Endothelial cell of umbilical vein (primary cell): ENCODE results near the gene KIF25.

ENCODE experiments used
- CTCF ChIP-seq, 2 donors: IDR thresholded peaks; 1 replicate in 1 of 2; 2 replicates in 1 of 2; pipeline ENCODE4 v1.5.1; 2011; ENCODE audit warnings: low read length in 2 of 2, mild to moderate bottlenecking in 2 of 2, moderate library complexity in 2 of 2, control low read depth in 1 of 2, inconsistent platforms in 1 of 2, low read depth in 1 of 2; ENCODE audit not compliant: insufficient read depth in 1 of 2; ENCODE audit errors: extremely low read depth in 1 of 2
- EZH2 ChIP-seq: IDR thresholded peaks from 2 replicates; pipeline ENCODE4 v1.6.1; 2012; ENCODE audit warnings: borderline replicate concordance, low read depth, mild to moderate bottlenecking, moderate library complexity, low read length, inconsistent platforms; ENCODE audit not compliant: severe bottlenecking
- GATA2 ChIP-seq: IDR thresholded peaks from 2 replicates; pipeline ENCODE4 v1.7.0; 2011; ENCODE audit warnings: low read depth, mild to moderate bottlenecking, moderate library complexity, mixed read lengths, low read length; ENCODE audit not compliant: insufficient read length, insufficient read depth
- MAX ChIP-seq: IDR thresholded peaks from 2 replicates; pipeline ENCODE4 v1.6.1; 2011; ENCODE audit not compliant: insufficient read depth, insufficient read length
- MYC ChIP-seq: IDR thresholded peaks from one replicate; pipeline ENCODE4 v1.6.1; 2011; ENCODE audit warnings: mild to moderate bottlenecking, low read depth, low read length
- POLR2A ChIP-seq: IDR thresholded peaks from 2 replicates; pipeline ENCODE4 v1.6.1; 2012; ENCODE audit warnings: low read depth, mild to moderate bottlenecking, control low read depth, low read length
- POLR2AphosphoS5 ChIP-seq: IDR thresholded peaks from 2 replicates; pipeline ENCODE4 v1.6.1; 2012; ENCODE audit warnings: low read depth, mild to moderate bottlenecking, control low read depth, low read length, moderate library complexity; ENCODE audit not compliant: insufficient read depth

GRCh38 chr6:167997642-167998041 is at the start of gene KIF25:
- TF ChIP-seq MYC: no peak
- TF ChIP-seq EZH2: no peak
- no peak for TF ChIP-seq CTCF (IDR thresholded peaks at IDR 0.05; ENCODE audit: extremely low read depth in 1 of 2, insufficient read depth in 1 of 2, low read depth in 1 of 2, low read length in 2 of 2)
- no peak for TF ChIP-seq POLR2A
- no peak for TF ChIP-seq POLR2AphosphoS5
- no peak for TF ChIP-seq MAX
- no peak for TF ChIP-seq GATA2
